MM.1S (cell line): ENCODE results near the gene TEAD4.

ENCODE experiments used
- DNase-seq: peaks from one replicate; pipeline ENCODE4 v3.0.0-alpha.2; 2015
- H2AFZ ChIP-seq: fragments of 300-600 bp; sonication (generic); 2 replicates; pipeline ENCODE4 v1.6.0; 2016; ENCODE audit warnings: antibody characterized with exemption, low read length
- H3F3A ChIP-seq: fragments of 300-600 bp; sonication (generic); 2 replicates; pipeline ENCODE4 v1.6.1; 2016; ENCODE audit warnings: mild to moderate bottlenecking, antibody characterized with exemption, low read length, moderate library complexity, mixed read lengths; ENCODE audit not compliant: insufficient read depth
- H3K27ac ChIP-seq: fragments of 300-600 bp; sonication (generic); 2 replicates; pipeline ENCODE4 v1.5.1; 2016; ENCODE audit warnings: mild to moderate bottlenecking, low read length
- H3K27me3 ChIP-seq: fragments of 300-600 bp; sonication (generic); replicated peaks from 2 replicates; pipeline ENCODE4 v1.6.0; 2016; ENCODE audit warnings: low read length; ENCODE audit not compliant: insufficient read depth
- H3K36me3 ChIP-seq: fragments of 300-600 bp; sonication (generic); replicated peaks from 2 replicates; pipeline ENCODE4 v1.6.1; 2016; ENCODE audit warnings: mild to moderate bottlenecking, low read length, mixed read lengths; ENCODE audit not compliant: insufficient read depth
- H3K4me1 ChIP-seq: fragments of 300-600 bp; sonication (generic); 2 replicates; pipeline ENCODE4 v1.6.1; 2016; ENCODE audit warnings: low read length, mixed read lengths
- H3K4me2 ChIP-seq: fragments of 300-600 bp; sonication (generic); 2 replicates; pipeline ENCODE4 v1.6.0; 2016; ENCODE audit warnings: low read depth, low read length
- H3K4me3 ChIP-seq: fragments of 300-600 bp; sonication (generic); 2 replicates; pipeline ENCODE4 v1.5.1; 2016; ENCODE audit warnings: low read length, mixed read lengths
- H3K79me2 ChIP-seq: fragments of 300-600 bp; sonication (generic); 2 replicates; pipeline ENCODE4 v1.6.1; 2016; ENCODE audit warnings: mixed run types, low read length, mixed read lengths
- H3K9ac ChIP-seq: fragments of 300-600 bp; sonication (generic); 2 replicates; pipeline ENCODE4 v1.6.1; 2016; ENCODE audit warnings: low read length, mixed read lengths
- H3K9me2 ChIP-seq: fragments of 300-600 bp; sonication (generic); replicated peaks from 2 replicates; pipeline ENCODE4 v1.6.1; 2016; ENCODE audit warnings: mild to moderate bottlenecking, low read length, mixed read lengths; ENCODE audit not compliant: insufficient read depth
- H3K9me3 ChIP-seq: fragments of 300-600 bp; sonication (generic); replicated peaks from 2 replicates; pipeline ENCODE4 v1.6.1; 2016; ENCODE audit warnings: mild to moderate bottlenecking, low read length, mixed read lengths; ENCODE audit not compliant: insufficient read depth
- H4K20me1 ChIP-seq: fragments of 300-600 bp; sonication (generic); 2 replicates; pipeline ENCODE4 v1.6.1; 2016; ENCODE audit warnings: mild to moderate bottlenecking, low read length, moderate library complexity, mixed read lengths; ENCODE audit not compliant: insufficient read depth
- CTCF ChIP-seq: fragments of 300-600 bp; sonication (generic); IDR thresholded peaks from 2 replicates; pipeline ENCODE4 v1.5.1; 2016; ENCODE audit warnings: antibody characterized with exemption, low read length, mixed read lengths
- EZH2 ChIP-seq: fragments of 300-600 bp; sonication (generic); optimal IDR thresholded peaks from 2 replicates; pipeline ENCODE3; 2017; ENCODE audit warnings: low read depth, mild to moderate bottlenecking, antibody characterized with exemption, low read length, mixed read lengths
- EZH2phosphoT487 ChIP-seq: fragments of 300-600 bp; sonication (generic); IDR thresholded peaks from 2 replicates; pipeline ENCODE4 v1.6.1; 2018; ENCODE audit warnings: antibody characterized with exemption, low read length

The TEAD4 gene

GRCh38 chr12:3015356-3015755, 56.2 kb downstream of the TEAD4 start:
- no peak for DNase-seq
- no peak overlapping the region for H3K27ac ChIP-seq
- H4K20me1 ChIP-seq, result no peaks in the 10 kb centered on the region
- no peaks in the 10 kb centered on the region for H3K9me3 ChIP-seq
- no peaks in the 10 kb centered on the region for H3K79me2 ChIP-seq
- no peaks in the 10 kb centered on the region for H3K4me1 ChIP-seq
- H3K4me3 ChIP-seq, result no peak overlapping the region
- no peak overlapping the region for H3K9ac ChIP-seq
- H3K27me3 ChIP-seq, result no peaks in the 10 kb centered on the region
- H3K9me2 ChIP-seq, result no peaks in the 10 kb centered on the region
- no peak for TF ChIP-seq CTCF
- TF ChIP-seq EZH2, result no peak
- no peak for TF ChIP-seq EZH2phosphoT487
- H3K36me3 ChIP-seq, result no peaks in the 10 kb centered on the region
- H2AFZ ChIP-seq, result no peak overlapping the region
- H3K4me2 ChIP-seq, result no peak overlapping the region
- H3F3A ChIP-seq, result no peaks in the 10 kb centered on the region

GRCh38 chr12:3016191-3016590, 57.0 kb downstream of the TEAD4 start:
- Histone ChIP-seq H3K9me2 (no peaks in the 10 kb centered on the region), H3K79me2 (no peaks in the 10 kb centered on the region), H3K36me3 (no peaks in the 10 kb centered on the region), H3K9ac (no peak overlapping the region), H3K4me2 (no peak overlapping the region), H3K4me1 (no peaks in the 10 kb centered on the region), H3K27me3 (no peaks in the 10 kb centered on the region), H3F3A (no peaks in the 10 kb centered on the region), H3K27ac (no peak overlapping the region), H4K20me1 (no peaks in the 10 kb centered on the region), H3K4me3 (no peak overlapping the region), H3K9me3 (no peaks in the 10 kb centered on the region), H2AFZ (no peak overlapping the region)
- no peak for DNase-seq
- TF ChIP-seq EZH2phosphoT487, result no peak
- no peak for TF ChIP-seq EZH2
- TF ChIP-seq CTCF, result no peak

GRCh38 chr12:3017281-3017680, 58.1 kb downstream of the TEAD4 start:
- H3K9me2 ChIP-seq, result no peaks in the 10 kb centered on the region
- no peaks in the 10 kb centered on the region for H3K79me2 ChIP-seq
- H3K4me2 ChIP-seq, result no peak overlapping the region
- TF ChIP-seq CTCF (no peak), EZH2phosphoT487 (no peak), EZH2 (no peak)
- H3F3A ChIP-seq, result no peaks in the 10 kb centered on the region
- no peaks in the 10 kb centered on the region for H3K27me3 ChIP-seq
- no peak overlapping the region for H3K4me3 ChIP-seq
- no peak overlapping the region for H3K27ac ChIP-seq
- no peak overlapping the region for H2AFZ ChIP-seq
- no peaks in the 10 kb centered on the region for H3K4me1 ChIP-seq
- H3K36me3 ChIP-seq, result no peaks in the 10 kb centered on the region
- no peaks in the 10 kb centered on the region for H3K9me3 ChIP-seq
- H3K9ac ChIP-seq, result no peak overlapping the region
- H4K20me1 ChIP-seq, result no peaks in the 10 kb centered on the region
- no peak for DNase-seq
